Measurements from ENCODE around the gene AP5B1.

The AP5B1 gene

GRCh38 chr11:65817312-65817834 lies 36.6 kb upstream of the AP5B1 start:
- no peak for DNase-seq (ENCODE audit: low spot score)
- in situ Hi-C loops (cut with MboI; ENCODE audit: low sequenced_read_pairs, unreplicated experiment) = no loop called here

GRCh38 chr11:65816696-65817095 lies 35.9 kb upstream of the AP5B1 start:
- in situ Hi-C loops (cut with MboI; ENCODE audit: low sequenced_read_pairs, unreplicated experiment) = no loop called here
- DNase-seq (ENCODE audit: low spot score) = no peak
- TF ChIP-seq, protein P1, sequence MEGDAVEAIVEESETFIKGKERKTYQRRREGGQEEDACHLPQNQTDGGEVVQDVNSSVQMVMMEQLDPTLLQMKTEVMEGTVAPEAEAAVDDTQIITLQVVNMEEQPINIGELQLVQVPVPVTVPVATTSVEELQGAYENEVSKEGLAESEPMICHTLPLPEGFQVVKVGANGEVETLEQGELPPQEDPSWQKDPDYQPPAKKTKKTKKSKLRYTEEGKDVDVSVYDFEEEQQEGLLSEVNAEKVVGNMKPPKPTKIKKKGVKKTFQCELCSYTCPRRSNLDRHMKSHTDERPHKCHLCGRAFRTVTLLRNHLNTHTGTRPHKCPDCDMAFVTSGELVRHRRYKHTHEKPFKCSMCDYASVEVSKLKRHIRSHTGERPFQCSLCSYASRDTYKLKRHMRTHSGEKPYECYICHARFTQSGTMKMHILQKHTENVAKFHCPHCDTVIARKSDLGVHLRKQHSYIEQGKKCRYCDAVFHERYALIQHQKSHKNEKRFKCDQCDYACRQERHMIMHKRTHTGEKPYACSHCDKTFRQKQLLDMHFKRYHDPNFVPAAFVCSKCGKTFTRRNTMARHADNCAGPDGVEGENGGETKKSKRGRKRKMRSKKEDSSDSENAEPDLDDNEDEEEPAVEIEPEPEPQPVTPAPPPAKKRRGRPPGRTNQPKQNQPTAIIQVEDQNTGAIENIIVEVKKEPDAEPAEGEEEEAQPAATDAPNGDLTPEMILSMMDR (IDR thresholded peaks at IDR 0.05; ENCODE audit: borderline replicate concordance, control extremely low read depth, extremely low read depth, insufficient read depth, missing control alignments) = no peak

More at GRCh38 chr11:65817312-65817834, 36.6 kb upstream of the AP5B1 start:
- TF ChIP-seq, protein P1 (IDR thresholded peaks at IDR 0.05; ENCODE audit: borderline replicate concordance, control extremely low read depth, extremely low read depth, insufficient read depth, missing control alignments) = no peak

DNA sequence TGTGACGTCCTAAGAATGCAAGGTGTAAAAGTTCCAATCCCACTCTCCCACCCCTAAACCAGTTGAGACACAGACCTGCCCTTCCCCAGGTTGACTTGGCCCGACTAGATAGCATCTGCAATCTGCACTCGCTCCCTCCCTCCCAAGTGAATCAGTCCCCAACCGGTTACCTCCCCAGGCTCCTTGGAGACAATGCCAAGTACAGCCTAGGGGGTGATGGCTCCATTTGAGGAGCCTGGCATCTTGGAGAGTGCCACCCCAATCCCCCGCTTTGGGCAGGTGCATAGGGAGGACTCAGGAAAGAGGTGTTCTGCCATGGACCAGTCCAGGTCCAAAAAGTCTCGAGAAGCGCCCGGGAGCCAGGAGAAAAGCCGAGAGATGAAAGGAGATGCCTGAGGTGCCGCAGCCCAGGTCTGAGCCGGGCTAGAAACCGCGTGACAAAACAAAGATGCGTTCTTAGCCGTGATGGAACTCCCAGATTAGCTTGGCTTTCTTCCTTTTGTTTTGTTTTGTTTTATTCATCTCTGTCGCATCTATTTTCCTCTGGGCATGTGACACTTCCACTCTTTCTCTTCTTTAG lies 34.3 kb upstream of the AP5B1 start:
- in situ Hi-C loops (cut with MboI; ENCODE audit: low sequenced_read_pairs, unreplicated experiment) = no loop called here
- TF ChIP-seq, protein P1 (IDR thresholded peaks at IDR 0.05; ENCODE audit: borderline replicate concordance, control extremely low read depth, extremely low read depth, insufficient read depth, missing control alignments) = no peak

GRCh38 chr11:65814131-65814985 lies 33.6 kb upstream of the AP5B1 start:
- no peak for DNase-seq (ENCODE audit: low spot score)
- TF ChIP-seq, protein P1 (IDR thresholded peaks at IDR 0.05; ENCODE audit: borderline replicate concordance, control extremely low read depth, extremely low read depth, insufficient read depth, missing control alignments) = no peak
- in situ Hi-C loops (cut with MboI; ENCODE audit: low sequenced_read_pairs, unreplicated experiment) = no loop called here

More for the DNA sequence above, 34.3 kb upstream of the AP5B1 start:
- no peak for DNase-seq (ENCODE audit: low spot score)

DNA sequence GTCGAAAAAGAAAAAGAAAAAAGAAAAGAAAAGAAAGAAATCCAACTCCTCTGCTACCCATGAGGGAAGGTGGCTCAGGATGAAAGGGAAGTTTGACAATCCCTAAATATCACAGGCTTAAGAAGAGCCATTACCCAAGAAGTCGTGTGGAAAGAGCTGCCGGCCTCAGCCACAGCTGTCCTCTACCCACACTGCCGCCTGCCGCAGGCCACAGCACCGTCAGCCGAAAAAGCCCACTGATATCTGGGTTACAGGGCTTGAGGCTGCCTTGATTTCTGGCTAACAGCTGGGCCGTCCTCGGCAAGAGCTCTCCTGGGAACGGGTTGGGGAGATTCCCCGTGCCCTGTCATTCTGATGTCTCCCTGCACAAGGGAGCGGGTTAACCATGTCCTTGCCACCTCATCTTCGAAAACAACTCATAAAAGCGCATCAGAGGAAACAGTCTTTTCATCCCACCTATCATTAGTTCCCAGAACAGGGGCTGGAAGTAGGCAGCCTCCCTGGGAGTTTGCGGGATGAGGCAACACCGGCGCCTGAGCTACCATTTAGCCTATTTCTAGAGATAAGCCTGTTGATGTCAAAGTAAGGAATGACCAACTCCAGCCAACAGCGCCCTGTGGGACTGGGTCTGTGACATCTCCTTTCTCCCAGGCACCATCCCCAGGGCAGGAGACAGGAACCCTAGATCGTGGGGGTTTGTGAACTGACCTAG lies 31.1 kb upstream of the AP5B1 start:
- no peak for DNase-seq (ENCODE audit: low spot score)

More for the DNA sequence above, 31.1 kb upstream of the AP5B1 start:
- TF ChIP-seq, protein P1 (IDR thresholded peaks at IDR 0.05; ENCODE audit: borderline replicate concordance, control extremely low read depth, extremely low read depth, insufficient read depth, missing control alignments) = no peak
- in situ Hi-C loops (cut with MboI; ENCODE audit: low sequenced_read_pairs, unreplicated experiment) = no loop called here
